HT-29 (cell line): Measurements from ENCODE around the gene CHCHD6. TPM values are rescaled to one million over a fixed set of nuclear protein-coding genes. Genes with fewer than 3 reads are reported as not detected.
A peak's percentile ranks its signal among the peaks of the same experiment; 100 is the strongest.

Source experiments
- DNase-seq: peaks from one replicate; pipeline ENCODE4 v3.0.0-alpha.2; 2015; ENCODE audit warnings: low spot score
- total RNA-seq: library from RNA; depleted of rRNA; stranded (reverse); fragments of >200 nt; shearing (Covaris generic); gene quantifications from 2 replicates; pipeline ENCODE4 v1.2.3, GENCODE V29; 2014; rRNA removed

Gene CHCHD6
- total RNA-seq = 33.1 and 36.8 TPM in 2 replicates

GRCh38 chr3:126703512-126704493, at the start of gene CHCHD6:
Gene CHCHD6 (plus strand): TSS chr3:126704240. CDS start chr3:126704313, 73 bp downstream.
- DNase-seq = peak; percentile 99

DNA sequence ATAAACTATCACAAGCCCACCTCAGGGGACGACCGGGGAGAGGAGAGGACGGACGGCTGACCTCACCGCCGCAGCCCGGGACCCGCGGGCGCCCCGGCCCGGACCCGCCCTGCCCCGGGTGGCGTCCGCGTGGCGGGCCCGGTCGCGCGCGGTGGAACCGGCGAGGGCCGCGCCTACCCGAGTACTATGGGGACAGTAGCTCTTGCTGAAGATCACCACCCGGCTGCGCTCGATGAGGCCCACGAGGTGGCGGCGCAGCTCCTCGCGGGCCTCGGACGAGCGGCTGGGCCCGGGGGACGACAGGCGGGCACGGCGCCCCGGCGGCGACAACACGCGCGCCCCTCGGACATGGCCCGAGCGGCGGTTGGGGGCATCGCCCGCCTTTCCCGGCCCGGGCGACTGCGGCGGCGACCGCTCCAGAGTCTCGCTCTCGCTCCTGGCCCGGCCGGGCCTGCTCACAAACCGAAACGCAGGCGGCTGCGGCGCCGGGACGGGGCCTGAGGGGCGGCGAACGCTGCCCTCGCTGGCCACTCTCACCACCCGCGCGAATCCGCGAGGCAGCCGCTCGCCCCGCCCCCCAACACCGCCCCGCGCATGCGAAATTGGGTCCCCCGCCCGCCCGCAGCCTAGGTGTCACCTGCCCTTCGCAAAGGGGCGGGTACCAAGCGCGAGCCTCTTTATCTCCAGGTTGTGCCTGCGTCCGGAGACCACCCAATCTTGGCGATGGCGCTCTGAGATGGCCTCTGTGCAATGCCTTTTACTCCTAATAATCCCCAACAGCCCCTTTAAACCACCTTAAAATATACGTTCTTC, 49.3 kb upstream of the CHCHD6 start, which contains the start of gene TXNRD3:
TSS of gene TXNRD3 (minus strand) at position 554 of the 813 bp plus-strand sequence.
- peak; percentile 77 for DNase-seq

GRCh38 chr3:126655887-126656286, 48.2 kb upstream of the CHCHD6 start:
- no peak for DNase-seq

- DNase-seq = no peak
Observed at GRCh38 chr3:126656371-126657134, 47.5 kb upstream of the CHCHD6 start.

DNA sequence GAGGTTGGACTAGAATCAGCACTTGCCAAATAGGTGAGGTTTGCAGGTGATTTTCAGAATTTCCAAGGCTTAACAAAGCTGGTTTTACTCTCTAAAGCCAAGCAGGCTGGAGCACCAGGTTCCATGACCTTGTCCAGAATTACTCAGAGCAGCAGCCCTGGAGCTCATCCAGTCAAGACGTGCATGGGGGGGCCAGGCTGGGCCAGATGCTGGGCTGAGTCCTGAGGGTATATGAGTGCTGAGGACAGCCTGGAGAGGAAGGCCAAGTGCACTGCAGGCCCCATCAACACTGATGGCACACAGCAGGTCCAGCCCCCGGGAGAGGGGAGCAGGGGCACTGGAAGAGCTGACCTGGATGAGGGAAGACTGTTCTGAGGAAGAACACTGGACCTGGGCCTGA, 46.1 kb upstream of the CHCHD6 start:
- no peak for DNase-seq

GRCh38 chr3:126658584-126658983, 45.5 kb upstream of the CHCHD6 start:
- DNase-seq = no peak

DNA sequence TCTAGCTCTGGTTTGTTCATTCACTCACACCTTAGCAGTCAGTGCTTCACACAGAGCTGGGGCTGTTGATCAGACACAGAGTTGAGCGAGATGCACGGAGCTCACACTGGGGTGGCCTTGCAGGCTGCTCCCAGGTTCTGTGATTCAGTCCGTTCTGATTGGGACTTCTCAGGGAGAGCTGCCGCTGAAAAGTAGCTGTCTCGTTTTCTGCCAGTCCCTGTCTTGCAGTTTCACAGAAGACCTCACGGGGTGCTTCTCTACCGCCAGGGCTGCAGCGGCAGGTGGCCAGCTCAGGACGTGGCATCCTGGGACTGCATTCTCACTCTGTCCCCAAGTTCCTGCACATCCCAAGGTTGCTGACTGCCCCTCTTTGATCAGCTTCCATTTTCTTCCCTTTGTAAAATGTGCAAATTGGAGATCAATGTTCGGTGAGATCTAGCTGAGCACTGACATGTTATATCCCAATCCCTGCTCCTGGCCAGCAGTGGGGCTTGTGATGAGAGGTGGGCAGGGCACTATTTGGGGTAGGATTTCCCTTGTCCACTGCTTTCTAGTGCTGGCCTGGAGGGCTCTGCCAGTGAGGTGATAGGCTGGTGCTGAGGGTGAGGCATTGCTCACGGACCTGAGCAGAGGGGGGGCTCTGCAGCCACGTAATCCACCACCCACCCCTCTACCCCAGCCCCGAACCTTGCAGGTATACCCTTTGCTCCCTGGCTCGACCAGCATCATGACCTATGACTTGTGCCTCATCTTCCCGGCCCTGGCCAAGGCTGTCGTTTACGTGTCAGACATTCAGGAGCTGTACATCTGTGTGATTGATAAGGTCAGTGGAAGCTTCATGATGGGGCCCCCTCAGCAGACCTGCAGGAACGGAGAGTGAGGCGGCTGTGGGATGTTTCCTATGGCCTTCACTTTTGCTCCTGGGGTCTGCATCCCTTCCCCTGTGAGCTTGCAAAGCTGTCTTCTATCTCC, 43.8 kb upstream of the CHCHD6 start:
- DNase-seq = peak; percentile 53

DNA sequence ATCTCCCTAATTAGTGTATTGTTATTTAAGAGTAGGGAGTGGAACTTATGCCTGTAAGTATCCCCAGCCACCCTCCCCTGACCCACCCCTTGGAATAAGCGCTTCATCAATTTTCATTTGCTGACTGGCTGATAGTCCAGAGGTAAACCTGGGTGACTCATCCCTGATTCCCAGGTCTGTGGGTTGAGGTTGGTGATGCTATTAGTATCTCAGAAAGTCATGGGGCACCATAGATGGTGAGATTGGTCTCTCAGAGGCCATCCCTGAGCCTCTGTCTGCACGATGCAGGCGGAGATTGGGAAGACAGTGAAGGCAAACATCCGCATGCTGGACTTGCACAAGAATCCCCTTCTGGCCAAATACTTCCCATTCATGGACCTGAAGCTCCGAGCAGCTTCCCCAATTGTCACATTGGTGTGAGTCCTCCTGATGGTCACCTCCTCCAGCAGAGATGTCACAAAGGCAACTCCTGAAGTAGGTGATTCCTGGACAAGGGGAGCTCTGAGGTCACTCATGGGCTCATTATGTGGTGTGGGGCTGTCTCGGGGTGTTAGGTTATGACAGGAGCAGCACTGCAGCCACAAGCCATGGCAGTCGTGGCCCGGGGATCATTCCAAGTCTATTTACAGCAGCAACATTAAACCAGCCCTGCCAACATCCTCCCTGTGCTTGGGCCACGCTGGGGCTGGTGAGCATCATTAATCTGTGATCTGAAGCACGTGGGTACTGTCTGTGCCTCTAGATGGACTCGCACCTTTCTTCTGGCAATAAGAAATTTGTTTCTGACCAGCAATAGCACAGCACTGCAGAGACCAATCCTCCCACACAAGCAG, 42.3 kb upstream of the CHCHD6 start:
- DNase-seq = no peak

- no peak for DNase-seq
Observed at GRCh38 chr3:126663257-126663656, 40.8 kb upstream of the CHCHD6 start.

DNA sequence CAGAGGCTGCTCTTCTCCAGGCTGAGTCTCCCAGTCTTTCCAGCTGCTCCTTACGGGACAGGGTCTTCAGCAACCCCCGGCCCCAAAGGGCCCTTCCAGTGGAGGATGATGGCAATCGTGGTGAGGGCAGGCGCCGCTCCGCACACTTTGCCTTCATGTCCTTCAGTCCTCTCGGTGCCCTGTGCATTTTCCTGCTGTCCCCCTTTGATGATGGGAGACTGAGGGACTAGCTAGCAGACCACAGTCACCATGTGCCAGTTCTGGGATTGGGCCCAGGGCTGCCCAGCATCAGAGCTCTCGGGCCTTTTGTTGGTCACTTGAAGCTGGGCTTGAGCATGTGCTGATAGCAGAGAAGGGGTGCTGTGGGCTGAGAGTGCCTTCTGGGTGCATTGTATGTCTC, 40.3 kb upstream of the CHCHD6 start:
- DNase-seq = no peak

DNA sequence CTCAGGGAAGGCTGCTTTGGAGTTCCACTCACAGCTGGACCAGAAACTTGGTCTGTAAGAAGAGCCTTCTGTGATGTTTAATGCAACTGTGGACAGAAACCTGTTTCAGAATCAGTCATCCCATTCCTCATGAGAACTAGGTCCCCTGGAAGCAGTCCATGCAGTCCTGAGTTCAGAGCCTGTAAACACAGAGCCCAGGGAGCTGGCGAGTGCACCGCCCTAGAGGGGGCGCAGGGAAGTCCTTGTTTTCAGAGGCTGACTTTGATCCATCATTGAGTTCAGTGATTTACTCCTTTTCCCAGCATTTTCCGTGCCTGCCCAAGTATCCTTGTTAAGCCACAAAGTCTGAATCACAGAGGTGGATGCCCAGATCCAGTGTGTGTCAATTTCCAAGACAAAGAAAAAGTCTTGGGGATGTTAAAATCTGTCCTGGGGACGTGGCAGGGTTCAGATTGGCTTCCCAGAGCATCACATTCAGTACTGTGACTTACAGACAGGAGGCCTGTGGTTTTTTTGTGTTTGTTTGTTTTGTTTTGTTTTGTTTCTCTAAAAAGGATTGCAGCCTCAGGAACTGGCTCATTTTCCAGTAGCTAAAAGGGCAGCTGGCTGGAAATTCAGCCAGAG, 39.3 kb upstream of the CHCHD6 start:
- no peak for DNase-seq

DNA sequence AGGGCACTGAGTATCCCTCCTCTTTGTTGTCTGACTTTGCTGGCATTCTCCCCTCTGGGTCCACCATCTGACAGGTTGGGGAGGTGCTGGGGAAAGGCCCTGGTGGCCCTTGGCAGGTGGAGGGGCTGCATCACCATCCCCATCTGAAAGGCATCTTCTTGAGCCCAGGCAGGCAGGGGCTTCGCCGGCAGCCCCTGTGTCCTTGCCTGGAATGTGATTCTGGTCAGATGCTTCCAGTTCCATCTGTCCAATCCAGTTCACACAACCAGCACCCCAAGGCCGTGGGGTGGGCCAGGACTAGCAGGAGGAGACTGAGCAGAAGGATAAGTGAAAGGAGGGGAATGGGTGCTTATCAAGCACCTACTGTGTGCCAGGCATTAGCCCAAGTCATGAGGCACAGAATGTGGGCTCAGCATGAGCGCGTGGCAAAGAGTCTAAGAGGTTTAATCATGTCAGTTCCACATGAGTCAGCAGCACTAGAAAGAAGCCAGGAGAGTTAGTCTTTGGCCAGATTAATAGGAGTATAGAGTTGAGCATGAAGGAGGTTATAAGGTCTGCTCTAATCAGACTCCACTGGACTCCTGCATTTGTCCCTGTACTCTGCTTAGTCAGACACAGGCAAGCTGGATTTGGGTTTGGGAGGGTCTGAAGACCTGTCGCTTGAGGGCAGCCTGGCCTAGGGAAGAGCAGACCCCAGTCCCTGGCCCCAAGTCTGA, 38.7 kb upstream of the CHCHD6 start:
- no peak for DNase-seq

DNA sequence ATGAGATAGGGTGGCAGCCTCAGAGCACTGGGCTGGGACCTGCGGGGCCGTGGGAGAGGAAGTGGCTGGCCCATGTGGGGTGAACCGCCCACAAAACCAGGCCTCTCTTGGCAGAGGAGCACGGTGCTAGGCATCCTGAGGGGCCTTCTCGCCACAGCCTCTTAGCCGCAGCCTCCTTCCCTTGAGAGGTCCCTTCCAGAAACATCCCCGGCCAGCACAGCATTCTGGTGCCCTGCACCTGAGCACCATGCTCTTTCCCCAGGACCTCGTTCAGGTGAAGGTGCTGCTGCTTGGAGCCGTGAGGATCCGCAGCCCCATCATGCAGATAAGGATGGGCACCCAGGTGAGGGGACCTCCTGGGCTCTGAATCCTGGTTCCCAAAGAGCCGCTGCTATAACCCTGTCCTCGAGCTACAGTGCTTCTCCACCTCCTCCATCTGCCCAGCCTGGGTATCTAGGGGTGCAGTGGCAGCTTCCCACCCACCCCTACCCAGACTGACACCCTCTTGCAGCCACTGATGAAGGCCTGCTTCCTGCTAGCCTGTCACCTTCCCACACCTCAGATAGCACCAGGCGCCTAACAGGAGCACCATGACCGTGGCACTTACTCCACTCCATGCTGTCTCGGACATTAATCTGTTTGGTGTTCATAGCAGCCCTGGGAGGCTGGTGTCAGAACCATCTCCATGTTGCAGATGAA, 37.9 kb upstream of the CHCHD6 start:
- no peak for DNase-seq

DNA sequence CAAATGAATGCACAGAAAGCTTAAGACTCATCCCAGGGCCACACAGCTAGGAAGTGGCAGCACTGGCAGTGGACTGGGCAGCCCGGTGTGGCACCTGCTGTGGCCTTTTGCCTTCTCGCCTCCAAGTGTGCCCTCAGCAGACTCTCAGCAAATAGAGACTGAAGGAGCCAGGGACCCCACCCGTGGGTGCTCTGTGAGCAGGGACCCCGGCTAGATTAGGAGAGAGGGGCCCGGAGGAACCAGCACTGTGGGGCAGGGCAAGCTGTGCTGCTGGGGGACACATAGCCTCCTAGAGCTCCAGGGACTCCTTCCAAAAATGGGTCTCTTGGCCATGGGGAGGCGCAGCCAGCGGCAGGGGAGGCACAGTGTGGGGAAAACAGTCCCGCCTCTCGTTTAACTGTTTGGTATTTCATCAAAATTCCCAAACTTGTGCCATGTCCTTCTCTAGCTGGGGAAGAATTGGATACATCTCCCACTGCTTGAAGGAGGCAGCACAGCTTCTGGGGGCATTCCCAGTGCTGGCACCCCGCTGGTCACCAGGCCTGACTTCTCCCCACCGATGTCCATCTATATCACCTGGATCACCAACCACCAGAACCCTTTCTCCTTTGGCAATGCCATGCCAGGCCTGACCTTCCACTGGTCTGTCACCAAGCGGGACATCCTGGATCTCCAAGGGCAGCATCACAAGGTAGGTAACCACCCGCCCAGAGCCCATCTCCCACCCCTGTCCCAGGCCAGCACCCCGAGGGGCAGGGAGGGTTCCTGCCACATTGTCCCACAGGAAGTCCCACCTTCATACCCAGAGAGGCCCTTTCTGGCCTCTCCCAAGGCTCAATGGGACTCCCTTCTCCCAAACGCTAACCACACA, 37.1 kb upstream of the CHCHD6 start:
- DNase-seq = no peak

DNA sequence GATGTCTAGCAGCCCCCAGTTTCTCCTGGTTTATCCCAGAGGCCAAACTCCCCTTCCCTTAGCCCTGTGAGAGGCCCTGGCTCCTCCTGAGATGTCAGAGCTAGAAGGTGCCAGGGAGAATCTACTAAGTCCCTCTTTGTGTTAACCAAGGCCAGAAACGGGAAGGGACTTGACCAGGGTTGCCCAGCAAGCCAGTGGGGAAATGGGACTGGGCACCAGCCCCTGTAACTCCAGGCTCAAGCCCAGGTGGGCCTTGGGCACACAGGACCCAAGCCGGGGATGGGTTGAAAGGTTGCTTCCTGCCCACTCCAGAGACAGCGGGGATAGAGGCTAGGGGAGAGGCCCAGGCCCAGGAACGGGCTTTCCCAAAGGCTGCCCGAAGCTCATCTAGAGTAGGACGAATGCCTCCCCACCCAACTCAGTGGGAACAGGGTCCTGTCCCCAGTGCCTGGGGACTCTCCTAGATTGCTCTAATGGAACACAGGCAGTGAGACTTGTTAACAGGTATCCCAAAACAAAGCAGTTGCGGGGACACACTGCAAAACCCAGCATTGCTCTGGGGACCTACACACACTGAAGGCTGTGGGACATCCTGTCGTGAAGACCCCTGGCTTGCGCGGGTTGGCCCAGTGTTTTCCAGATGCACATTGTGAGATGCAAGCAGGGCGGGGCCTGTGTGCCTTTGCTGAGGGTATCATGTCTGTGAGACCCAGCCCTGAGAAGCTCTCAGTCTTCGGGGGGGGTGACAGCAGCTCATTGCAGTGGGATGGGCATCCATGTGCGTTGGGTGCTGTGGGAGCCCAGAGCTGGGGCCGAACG, 36.2 kb upstream of the CHCHD6 start:
- DNase-seq = no peak
